MV-4-11 (cell line): ENCODE data around the gene BUD23.

Experiments used
- DNase-seq: peaks from one replicate; lab custom pipeline; 2025; lab: John Stamatoyannopoulos, UW

The BUD23 gene

DNA sequence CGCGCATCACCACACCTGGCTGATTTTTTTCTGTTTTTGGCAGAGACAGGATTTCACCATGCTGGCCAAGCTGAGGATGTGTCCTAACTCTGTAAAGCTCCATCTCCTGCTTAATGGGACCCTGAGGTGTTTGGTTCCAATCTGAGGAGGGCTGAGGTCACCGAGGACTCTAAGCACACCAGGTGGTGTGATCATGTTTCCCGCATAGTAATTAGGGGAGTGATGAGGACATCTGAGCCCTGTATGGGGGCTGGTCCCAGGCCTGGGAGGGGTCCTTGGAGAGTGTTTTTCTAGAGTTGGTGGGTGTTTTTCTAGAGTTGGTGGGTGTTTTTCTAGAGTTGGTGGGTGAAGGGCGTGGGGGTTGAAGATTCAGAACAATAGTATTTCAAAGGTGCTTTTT lies 58.2 kb downstream of the BUD23 start:
- no peak for DNase-seq

DNA sequence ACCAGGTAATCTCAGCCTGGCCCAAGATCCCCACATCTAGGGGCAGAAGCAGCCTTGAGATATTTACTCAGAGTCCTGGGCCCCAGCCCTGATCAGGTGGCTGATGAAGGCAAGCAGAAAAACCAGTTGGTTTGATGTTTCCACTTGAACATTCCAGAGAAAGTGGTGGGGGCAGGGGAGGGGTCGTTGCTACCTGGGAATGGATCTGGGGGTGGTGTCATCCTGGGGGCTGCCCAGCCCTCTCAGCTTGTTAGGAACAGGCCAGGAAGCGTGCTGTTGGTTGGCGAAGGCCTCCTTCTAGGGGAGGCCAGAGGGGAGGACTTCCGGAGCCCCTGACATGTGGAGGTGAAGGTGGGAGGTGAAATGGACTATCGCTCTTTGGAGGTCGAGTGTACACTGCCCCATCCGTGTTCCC lies 58.9 kb downstream of the BUD23 start:
- no peak for DNase-seq

DNA sequence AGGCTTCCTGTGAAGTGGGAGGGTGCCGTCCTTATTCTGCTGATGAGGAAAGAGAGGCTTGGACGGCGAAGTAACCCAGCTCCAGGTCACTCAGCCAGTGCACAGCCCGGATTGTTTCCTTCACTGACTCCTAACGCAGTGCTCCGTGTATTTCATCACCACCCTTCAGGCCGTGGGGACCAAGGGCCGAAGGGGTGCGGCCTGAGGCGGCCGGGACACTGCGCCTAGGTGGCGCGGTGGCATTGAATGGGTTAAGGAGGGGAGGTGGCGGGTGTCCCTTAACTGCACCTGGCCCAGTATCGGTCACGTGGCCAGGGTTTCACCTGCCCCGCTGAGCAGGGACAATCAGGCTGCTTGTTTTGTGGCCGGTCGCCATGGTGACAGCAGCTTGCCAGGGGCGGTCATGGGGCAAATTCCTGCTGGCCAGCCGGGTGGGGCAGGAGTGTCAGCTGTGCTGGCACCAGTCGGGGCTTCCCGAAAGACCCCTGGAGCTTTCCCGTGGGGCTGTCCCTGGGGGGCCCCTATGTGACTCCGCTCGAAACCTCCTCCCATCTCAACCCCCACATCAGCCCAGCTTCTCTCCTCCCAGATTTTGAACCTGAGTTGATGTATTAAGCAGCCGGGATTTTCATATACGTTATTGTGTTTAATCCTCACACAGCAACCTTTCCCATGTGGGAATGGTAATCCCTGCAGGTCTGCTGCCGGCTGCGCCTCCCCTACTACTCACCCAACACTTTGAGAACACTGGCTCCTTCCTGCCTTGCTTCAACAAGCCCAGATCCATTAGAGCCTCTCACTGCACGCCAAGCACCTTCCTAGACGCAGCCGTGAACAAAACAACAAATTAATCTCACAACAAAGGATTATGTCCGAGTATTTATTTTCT lies 59.6 kb downstream of the BUD23 start:
- no peak for DNase-seq

DNA sequence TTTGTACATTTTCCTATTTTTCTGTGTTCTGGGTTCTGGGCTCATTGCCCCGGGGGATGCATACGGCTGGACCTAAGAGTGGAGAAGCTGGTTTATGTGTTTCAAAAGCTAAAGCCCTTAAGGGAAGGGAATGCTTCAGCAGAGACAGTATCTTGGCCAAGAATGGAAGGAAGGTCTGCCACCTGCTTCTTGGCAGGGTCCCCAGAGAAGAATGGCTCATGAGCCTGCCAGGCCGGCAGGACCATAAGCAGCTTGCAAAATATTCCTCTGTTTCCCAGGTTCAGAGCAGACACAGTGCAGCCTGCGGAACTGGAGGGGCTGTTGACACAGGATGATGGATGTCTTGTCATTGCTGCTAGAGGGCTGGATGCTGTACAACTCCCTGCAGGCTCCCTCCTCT lies 63.0 kb downstream of the BUD23 start:
- DNase-seq = no peak
